SKM-1 treated with dmso at 0.1 percent for 144 hours (cell line): ENCODE measurements around the gene PVR.
"Not testable (repeated sequence)": the region's sequence is repeated elsewhere in the genome, so short reads cannot be mapped to it uniquely, and the experiment has no call there.

Experiments used
- DNase-seq: peaks from one replicate; lab custom pipeline; 2025; ENCODE audit not compliant: unreplicated experiment; lab: John Stamatoyannopoulos, UW

The PVR gene

GRCh38 chr19:44697670-44698034, 53.9 kb downstream of the PVR start:
- DNase-seq: no peak

GRCh38 chr19:44698492-44699201, 54.9 kb downstream of the PVR start, which contains the start of gene CEACAM16:
TSS of gene CEACAM16 (plus strand) at chr19:44699151. CDS start at chr19:44701457, 2,306 bp downstream.
- no peak for DNase-seq

DNA sequence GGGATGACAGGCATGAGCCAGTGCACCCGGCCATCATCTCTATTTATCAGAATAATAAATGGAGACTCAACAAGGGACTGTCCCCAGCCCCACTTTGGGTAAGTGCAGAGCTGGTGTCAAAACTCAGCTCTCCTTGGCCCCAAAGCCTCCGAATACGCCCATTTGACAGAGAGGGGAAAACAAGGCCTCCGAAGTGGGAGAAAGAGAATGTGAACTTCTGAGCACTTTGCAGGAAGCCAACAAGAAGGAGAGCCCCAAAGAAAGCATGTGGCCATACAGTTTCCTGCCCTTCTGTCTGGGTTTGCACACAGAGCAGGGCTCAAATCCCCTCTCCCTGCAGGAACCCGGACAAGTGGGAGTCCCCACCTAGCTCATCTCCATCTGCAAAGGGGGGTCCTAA, 56.8 kb downstream of the PVR start:
- no peak for DNase-seq

- DNase-seq: no peak
Observed at GRCh38 chr19:44701228-44701627, 57.5 kb downstream of the PVR start.

- DNase-seq: no peak
Observed at GRCh38 chr19:44702551-44703176, 59.0 kb downstream of the PVR start.

- DNase-seq: no peak
Observed at GRCh38 chr19:44703336-44704078, 59.8 kb downstream of the PVR start.

- no peak for DNase-seq
Observed at GRCh38 chr19:44704982-44705381, 61.3 kb downstream of the PVR start.

DNA sequence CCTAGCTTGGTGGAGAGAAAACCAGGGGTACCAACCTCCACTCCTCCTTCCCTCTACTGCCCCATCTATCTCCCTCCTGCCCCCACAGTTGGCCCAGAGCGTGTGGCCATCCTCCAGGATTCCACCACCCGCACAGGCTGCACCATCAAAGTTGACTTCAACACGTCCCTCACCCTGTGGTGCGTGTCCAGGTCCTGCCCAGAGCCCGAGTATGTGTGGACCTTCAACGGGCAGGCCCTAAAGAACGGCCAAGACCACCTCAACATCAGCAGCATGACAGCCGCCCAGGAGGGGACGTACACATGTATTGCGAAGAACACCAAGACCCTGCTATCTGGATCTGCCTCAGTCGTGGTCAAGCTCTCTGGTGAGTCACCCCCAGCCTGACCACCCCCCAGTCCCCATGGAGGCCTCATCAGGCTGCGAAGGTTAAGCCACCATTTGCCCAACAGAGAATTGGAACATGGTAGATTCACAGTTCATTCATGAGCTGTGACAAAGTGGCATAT, 61.8 kb downstream of the PVR start:
- no peak for DNase-seq

GRCh38 chr19:44706506-44707236, 63.0 kb downstream of the PVR start:
- no peak for DNase-seq

DNA sequence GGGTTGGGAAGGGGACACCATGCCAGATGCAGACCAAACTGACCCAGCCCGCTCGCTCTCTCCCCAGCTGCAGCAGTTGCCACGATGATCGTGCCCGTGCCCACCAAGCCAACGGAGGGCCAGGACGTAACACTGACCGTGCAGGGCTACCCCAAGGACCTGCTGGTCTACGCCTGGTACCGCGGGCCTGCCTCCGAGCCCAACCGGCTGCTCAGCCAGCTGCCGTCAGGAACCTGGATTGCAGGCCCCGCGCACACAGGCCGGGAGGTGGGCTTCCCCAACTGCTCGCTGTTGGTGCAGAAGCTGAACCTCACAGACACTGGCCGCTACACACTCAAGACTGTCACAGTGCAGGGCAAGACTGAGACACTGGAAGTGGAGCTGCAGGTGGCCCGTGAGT, 64.1 kb downstream of the PVR start:
- DNase-seq: no peak

DNA sequence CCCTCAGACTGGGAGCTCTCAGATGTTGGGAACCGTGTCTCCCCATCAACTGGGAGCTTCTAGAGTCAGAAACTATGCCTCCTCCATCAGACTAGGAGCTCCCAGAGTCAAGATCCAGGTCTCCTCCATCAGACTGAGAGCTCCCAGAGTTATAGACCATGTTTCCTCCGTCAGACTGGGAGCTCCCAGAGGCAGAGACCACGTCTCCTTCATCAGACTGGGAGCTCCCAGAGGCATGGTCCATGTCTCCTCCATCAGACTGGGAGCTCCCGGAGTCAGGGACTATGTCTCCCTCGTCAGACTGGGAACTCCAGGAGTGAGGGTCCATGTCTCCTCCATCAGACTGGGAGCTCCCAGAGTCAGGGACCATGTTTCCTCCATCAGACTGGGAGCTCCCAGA, 65.2 kb downstream of the PVR start:
- DNase-seq: no peak

- not testable (repeated sequence) for DNase-seq
Observed at GRCh38 chr19:44709434-44710266, 65.9 kb downstream of the PVR start.

- DNase-seq: no peak
Observed at GRCh38 chr19:44710483-44710882, 66.8 kb downstream of the PVR start.

DNA sequence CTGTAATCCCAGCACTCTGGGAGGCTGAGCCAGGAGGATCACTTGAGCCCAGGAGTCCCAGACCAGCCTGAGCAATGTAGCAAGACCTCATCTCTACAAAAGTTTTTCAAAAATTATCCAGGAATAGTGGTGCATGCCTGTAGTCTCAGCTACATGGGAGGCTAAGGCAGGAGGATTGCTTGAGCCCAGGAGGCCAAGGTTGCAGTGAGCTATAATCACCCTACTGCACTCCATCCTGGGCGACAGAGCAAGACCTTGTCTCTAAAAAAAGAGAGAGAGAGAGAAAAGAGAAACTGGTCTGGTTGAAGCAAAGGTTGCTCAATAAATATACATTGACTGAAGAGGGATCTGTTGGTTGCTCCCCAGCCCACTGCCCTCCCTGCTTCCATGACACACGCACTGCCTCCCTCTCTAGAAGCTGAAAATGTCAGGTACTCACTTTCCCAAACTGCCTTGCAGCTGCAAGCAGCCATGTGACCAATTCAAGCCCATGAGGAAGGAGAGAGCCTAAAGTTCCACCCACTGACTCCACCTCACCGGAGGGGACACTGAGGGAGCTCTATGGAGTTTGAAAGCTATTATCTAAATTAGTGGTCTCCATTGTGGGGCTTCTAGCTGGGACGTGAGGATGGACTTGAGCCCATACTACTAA, 69.3 kb downstream of the PVR start:
- DNase-seq: no peak
